GM21423 (cell line): Measurements from ENCODE around the gene AUTS2.

Experiments used
- ATAC-seq: cut with Tn5 transposase; IDR thresholded peaks from one replicate; pipeline ENCODE4 v1.9.1; 2021; ENCODE audit warnings: mild to moderate bottlenecking, moderate library complexity; ENCODE audit not compliant: unreplicated experiment

Gene AUTS2

GRCh38 chr7:70143075-70144044 lies 545.1 kb downstream of the AUTS2 start:
- no peak for ATAC-seq

- ATAC-seq: no peak
These were observed 550.7 kb downstream of the AUTS2 start for GRCh38 chr7:70148997-70149396.

GRCh38 chr7:70152313-70152712 lies 554.0 kb downstream of the AUTS2 start:
- ATAC-seq: no peak

GRCh38 chr7:70153933-70154332 lies 555.7 kb downstream of the AUTS2 start:
- ATAC-seq: no peak

GRCh38 chr7:70154521-70155180 lies 556.4 kb downstream of the AUTS2 start:
- ATAC-seq: no peak

GRCh38 chr7:70156057-70156456 lies 557.8 kb downstream of the AUTS2 start:
- no peak for ATAC-seq

GRCh38 chr7:70159121-70159520 lies 560.8 kb downstream of the AUTS2 start:
- no peak for ATAC-seq

- ATAC-seq: no peak
These were observed 567.3 kb downstream of the AUTS2 start for GRCh38 chr7:70165477-70166170.

GRCh38 chr7:70171369-70171920 lies 573.2 kb downstream of the AUTS2 start:
- ATAC-seq: no peak

GRCh38 chr7:70177166-70177565 lies 578.9 kb downstream of the AUTS2 start:
- no peak for ATAC-seq

GRCh38 chr7:70178211-70178610 lies 579.9 kb downstream of the AUTS2 start:
- ATAC-seq: no peak

GRCh38 chr7:70178787-70179186 lies 580.5 kb downstream of the AUTS2 start:
- no peak for ATAC-seq

- ATAC-seq: no peak
These were observed 584.2 kb downstream of the AUTS2 start for GRCh38 chr7:70182521-70182920.

- ATAC-seq: no peak
These were observed 585.0 kb downstream of the AUTS2 start for GRCh38 chr7:70183278-70183677.

GRCh38 chr7:70188901-70189650 lies 590.8 kb downstream of the AUTS2 start:
- no peak for ATAC-seq

GRCh38 chr7:70189776-70190175 lies 591.5 kb downstream of the AUTS2 start:
- ATAC-seq: no peak

GRCh38 chr7:70190281-70190680 lies 592.0 kb downstream of the AUTS2 start:
- ATAC-seq: no peak

- no peak for ATAC-seq
These were observed 595.2 kb downstream of the AUTS2 start for GRCh38 chr7:70193514-70193913.

- no peak for ATAC-seq
These were observed 610.2 kb downstream of the AUTS2 start for GRCh38 chr7:70208236-70209063.
